Activated naive CD4-positive, alpha-beta T cell treated with anti-CD3 and anti-CD28 coated beads, Interleukin-2, amount 50 U/mL, for 16 hours (primary cell): ENCODE measurements around the gene GALNT11.

Experiments
- DNase-seq: peaks from one replicate; pipeline ENCODE4 v3.0.0-alpha.2; 2020

GALNT11 gene

GRCh38 chr7:152161171-152161570, 135.7 kb downstream of the GALNT11 start:
- DNase-seq: no peak

- no peak for DNase-seq
Measured at GRCh38 chr7:152162287-152162686, 136.8 kb downstream of the GALNT11 start.
